ENCODE measurements around the gene HOMER3. TPM values are rescaled to one million over a fixed set of nuclear protein-coding genes. Genes with fewer than 3 reads are reported as not detected.

The HOMER3 gene
- total and polyA plus RNA-seq, 2 donors (not counting 3 experiments of a cell fraction or from before 2014, with no cell fraction given): 139 to 184 TPM

- Histone ChIP-seq H2AFZ (ENCODE audit: low read depth, low read length) (no peak overlapping the region), H3K9me1 (replicated peaks; ENCODE audit: control insufficient read depth, extremely low read depth, insufficient read depth, low read length) (no peaks in the 10 kb centered on the region), H4K20me1 (replicated peaks; ENCODE audit: control insufficient read depth, extremely low read depth, insufficient read depth, low read length) (no peaks in the 10 kb centered on the region), H3K9me3 (replicated peaks; ENCODE audit: control insufficient read depth, insufficient read depth, low read length) (no peaks in the 10 kb centered on the region), H3K9ac (replicated peaks; ENCODE audit: extremely low read depth, insufficient read depth, low read length) (no peak overlapping the region), H3K79me2 (ENCODE audit: control insufficient read depth, insufficient read depth, low read length) (no peaks in the 10 kb centered on the region), H3K27me3 (ENCODE audit: control insufficient read depth in 2 of 2, insufficient read depth in 2 of 2, low read length in 2 of 2) (no peaks in the 10 kb centered on the region), H3K4me2 (ENCODE audit: insufficient read depth, low read length) (no peak overlapping the region), H3K4me1 (ENCODE audit: control insufficient read depth, extremely low read depth, insufficient read depth, low read length) (no peaks in the 10 kb centered on the region), H3K36me3 (ENCODE audit: control insufficient read depth in 2 of 2, extremely low read depth in 1 of 2, insufficient read depth in 2 of 2, low read length in 2 of 2) (peaks cover 0 to 35% of the 10 kb centered on the region in 2 experiments), H3K4me3 (replicated peaks in 1 of 3; ENCODE audit: insufficient read depth in 1 of 3, low read depth in 1 of 3, low read length in 3 of 3) (no peak overlapping the region), H3K27ac (ENCODE audit: insufficient read depth, low read depth, low read length) (no peak overlapping the region)
- dilution Hi-C loops (cut with MboI; ENCODE audit: extremely low pct_ligation_motif_present, low sequenced_read_pairs): no loop called here
- no peak for TF ChIP-seq POLR2AphosphoS5 (IDR thresholded peaks at IDR 0.05; ENCODE audit: insufficient read depth, low read depth, low read length)
- TF ChIP-seq, protein P1, sequence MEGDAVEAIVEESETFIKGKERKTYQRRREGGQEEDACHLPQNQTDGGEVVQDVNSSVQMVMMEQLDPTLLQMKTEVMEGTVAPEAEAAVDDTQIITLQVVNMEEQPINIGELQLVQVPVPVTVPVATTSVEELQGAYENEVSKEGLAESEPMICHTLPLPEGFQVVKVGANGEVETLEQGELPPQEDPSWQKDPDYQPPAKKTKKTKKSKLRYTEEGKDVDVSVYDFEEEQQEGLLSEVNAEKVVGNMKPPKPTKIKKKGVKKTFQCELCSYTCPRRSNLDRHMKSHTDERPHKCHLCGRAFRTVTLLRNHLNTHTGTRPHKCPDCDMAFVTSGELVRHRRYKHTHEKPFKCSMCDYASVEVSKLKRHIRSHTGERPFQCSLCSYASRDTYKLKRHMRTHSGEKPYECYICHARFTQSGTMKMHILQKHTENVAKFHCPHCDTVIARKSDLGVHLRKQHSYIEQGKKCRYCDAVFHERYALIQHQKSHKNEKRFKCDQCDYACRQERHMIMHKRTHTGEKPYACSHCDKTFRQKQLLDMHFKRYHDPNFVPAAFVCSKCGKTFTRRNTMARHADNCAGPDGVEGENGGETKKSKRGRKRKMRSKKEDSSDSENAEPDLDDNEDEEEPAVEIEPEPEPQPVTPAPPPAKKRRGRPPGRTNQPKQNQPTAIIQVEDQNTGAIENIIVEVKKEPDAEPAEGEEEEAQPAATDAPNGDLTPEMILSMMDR (IDR thresholded peaks at IDR 0.05; ENCODE audit: extremely low read depth in 1 of 2, insufficient read depth in 1 of 2, low read depth in 1 of 2, low read length in 2 of 2): no peak
- TF ChIP-seq EZH2 (IDR thresholded peaks at IDR 0.05; ENCODE audit: borderline replicate concordance, low read depth, low read length, severe bottlenecking): no peak
- TF ChIP-seq, protein P2, sequence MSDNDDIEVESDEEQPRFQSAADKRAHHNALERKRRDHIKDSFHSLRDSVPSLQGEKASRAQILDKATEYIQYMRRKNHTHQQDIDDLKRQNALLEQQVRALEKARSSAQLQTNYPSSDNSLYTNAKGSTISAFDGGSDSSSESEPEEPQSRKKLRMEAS (IDR thresholded peaks at IDR 0.05; ENCODE audit: insufficient read depth, insufficient read length): no peak
- TF ChIP-seq POLR2A (IDR thresholded peaks at IDR 0.05; ENCODE audit: low read depth, low read length): no peak
- FAIRE-seq (no peak), DNase-seq (ENCODE audit: low read depth, low spot score) (no peak)
- no TSS peak for BruUV-seq (replicated peaks)
- ChIA-PET CTCF (no interaction called here), POLR2A (no interaction called here)
- intact Hi-C loops (cut with micrococcal nuclease): no loop called here
These were observed 39.5 kb downstream of the HOMER3 start for GRCh38 chr19:18901491-18901890.

Measured in endothelial cell of umbilical vein (primary cell).